Bronchial epithelial cell (primary cell): ENCODE measurements around the gene FNIP2. TPM values are rescaled to one million over a fixed set of nuclear protein-coding genes. Genes with fewer than 3 reads are reported as not detected.
"Not testable (repeated sequence)": the region's sequence is repeated elsewhere in the genome, so short reads cannot be mapped to it uniquely, and the experiment has no call there.

Experiments
- DNase-seq: peaks from one replicate; pipeline ENCODE4 v3.0.0-alpha.2; 2010; ENCODE audit warnings: low read depth
- FAIRE-seq: peaks from 2 replicates; lab custom pipeline; 2011; peaks lifted over from hg19 to GRCh38; lab: Jason Lieb, UNC
- H3K27me3 ChIP-seq: 2 replicates; pipeline ENCODE4 v1.5.1; 2011; ENCODE audit warnings: low read length; ENCODE audit not compliant: control insufficient read depth, insufficient read depth
- H3K36me3 ChIP-seq: 2 replicates; pipeline ENCODE4 v1.5.1; 2011; ENCODE audit warnings: low read length; ENCODE audit not compliant: control insufficient read depth, insufficient read depth
- H3K4me3 ChIP-seq: 2 replicates; pipeline ENCODE4 v1.5.1; 2011; ENCODE audit warnings: mild to moderate bottlenecking, low read depth, low read length, control low read depth
- CTCF ChIP-seq: IDR thresholded peaks from 2 replicates; pipeline ENCODE4 v1.5.1; 2011; ENCODE audit warnings: mild to moderate bottlenecking, moderate library complexity, low read length, control low read depth, inconsistent platforms; ENCODE audit not compliant: insufficient read depth, severe bottlenecking
- total RNA-seq: library from RNA; depleted of rRNA; stranded (reverse); fragments of >200 nt; gene quantifications from 2 replicates; pipeline ENCODE4 v1.2.1, GENCODE V29; 2014

Gene FNIP2
- total RNA-seq, 1 donor from 2014 or later = 16.6 TPM

GRCh38 chr4:158885564-158885963, 116.7 kb downstream of the FNIP2 start:
- H3K27me3 ChIP-seq = no peaks in the 10 kb centered on the region
- DNase-seq = no peak
- H3K36me3 ChIP-seq = no peaks in the 10 kb centered on the region
- H3K4me3 ChIP-seq = no peak overlapping the region
- no peak for TF ChIP-seq CTCF
- peak; percentile 47 for FAIRE-seq

- FAIRE-seq = no peak
- no peak for DNase-seq
- no peak overlapping the region for H3K4me3 ChIP-seq
- H3K36me3 ChIP-seq = no peaks in the 10 kb centered on the region
- TF ChIP-seq CTCF = no peak
- H3K27me3 ChIP-seq = no peaks in the 10 kb centered on the region
These were observed 121.5 kb downstream of the FNIP2 start for GRCh38 chr4:158890294-158890693.

DNA sequence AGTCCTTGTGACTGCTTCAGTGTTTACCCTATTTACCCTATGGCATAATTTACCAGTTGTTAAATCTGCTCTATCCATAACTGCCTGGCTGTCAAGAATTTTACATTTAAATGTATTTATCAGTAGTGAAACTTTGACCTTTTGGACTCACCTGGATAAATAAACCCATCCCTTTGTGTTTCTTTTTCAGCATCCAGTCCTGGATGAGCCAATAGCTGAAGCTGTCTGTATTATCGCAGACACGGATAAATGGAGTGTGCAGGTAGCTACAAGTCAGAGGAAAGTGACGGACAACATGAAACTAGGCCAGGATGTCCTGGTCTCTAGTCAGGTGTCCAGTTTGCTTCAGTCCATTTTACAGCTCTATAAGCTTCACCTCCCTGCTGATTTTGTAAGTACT, 122.4 kb downstream of the FNIP2 start:
- FAIRE-seq = no peak
- Histone ChIP-seq H3K36me3 (no peaks in the 10 kb centered on the region), H3K27me3 (no peaks in the 10 kb centered on the region)

GRCh38 chr4:158894826-158895225, 126.0 kb downstream of the FNIP2 start:
- FAIRE-seq (no peak), DNase-seq (no peak)
- Histone ChIP-seq H3K27me3 (no peaks in the 10 kb centered on the region), H3K4me3 (no peak overlapping the region), H3K36me3 (no peaks in the 10 kb centered on the region)
- no peak for TF ChIP-seq CTCF

More for the DNA sequence above, 122.4 kb downstream of the FNIP2 start:
- TF ChIP-seq CTCF = no peak
- H3K4me3 ChIP-seq = no peak overlapping the region
- DNase-seq = no peak

DNA sequence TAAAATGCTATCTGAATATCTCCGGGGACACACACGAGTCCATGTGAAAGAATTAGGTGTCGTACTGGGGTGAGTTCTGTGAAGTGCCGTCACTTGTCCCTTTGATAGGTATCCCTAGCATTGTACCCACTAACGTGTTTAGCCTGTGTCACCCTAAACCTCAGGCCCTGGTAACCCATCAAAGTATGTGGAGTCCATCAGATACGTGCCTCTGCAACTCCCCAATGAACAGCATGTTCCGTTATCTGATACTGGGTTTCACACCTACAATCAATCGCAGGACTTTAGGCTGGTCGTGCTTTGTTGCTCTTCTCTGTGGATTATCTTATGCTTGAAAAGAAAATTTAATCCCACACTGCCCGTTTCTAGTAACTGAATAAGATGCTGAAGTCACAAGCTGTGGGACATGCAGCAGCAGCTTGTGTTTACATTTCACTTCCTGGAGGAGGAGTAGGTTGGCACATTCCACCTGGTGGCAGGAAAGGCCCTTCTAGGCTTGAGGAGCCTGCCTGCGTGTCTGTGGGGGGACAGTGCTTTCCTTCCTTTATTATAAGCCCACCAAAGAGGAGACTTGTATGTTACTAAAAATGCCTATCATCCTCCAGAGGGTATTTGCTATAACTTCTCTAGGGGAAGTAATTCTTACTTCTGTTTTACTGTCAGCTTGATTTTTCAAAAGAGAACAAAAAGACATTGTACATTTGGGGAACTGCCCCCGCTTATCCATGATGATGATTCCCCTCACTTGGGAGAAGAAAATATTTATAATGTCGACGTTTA, 127.2 kb downstream of the FNIP2 start:
- no peaks in the 10 kb centered on the region for H3K27me3 ChIP-seq
- no peak for FAIRE-seq
- peak; percentile 59 for TF ChIP-seq CTCF
- peak; percentile 53 for DNase-seq
- H3K4me3 ChIP-seq = no peak overlapping the region
- H3K36me3 ChIP-seq = no peaks in the 10 kb centered on the region

DNA sequence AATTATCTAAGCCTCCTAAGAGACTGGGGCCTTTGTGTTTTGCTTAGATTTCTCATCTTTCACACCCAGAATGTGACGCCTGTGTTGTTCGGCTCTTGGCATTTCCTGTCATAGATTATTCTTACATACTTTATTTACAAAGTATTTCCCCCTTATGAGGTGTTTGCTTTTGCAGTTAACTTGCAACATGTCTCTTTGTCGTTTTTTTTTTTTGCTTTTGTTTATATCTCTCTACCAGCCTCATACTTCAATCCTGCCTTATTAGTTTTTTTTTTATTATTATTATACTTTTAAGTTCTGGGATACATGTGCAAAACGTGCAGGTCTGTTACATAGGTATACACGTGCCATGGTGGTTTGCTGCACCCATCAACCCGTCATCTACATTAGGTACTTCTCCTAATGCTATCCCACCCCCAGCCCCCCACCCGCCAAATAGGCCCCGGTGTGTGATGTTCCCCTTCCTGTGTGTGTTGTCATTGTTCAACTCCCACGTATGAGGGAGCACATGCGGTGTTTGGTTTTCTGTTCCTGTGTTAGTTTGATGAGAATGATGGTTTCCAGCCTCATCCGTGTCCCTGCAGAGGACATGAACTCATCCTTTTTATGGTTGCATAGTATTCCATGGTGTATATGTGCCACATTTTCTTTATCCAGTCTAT, 127.9 kb downstream of the FNIP2 start:
- FAIRE-seq, H3K4me3 ChIP-seq, H3K36me3 ChIP-seq, H3K27me3 ChIP-seq: not testable (repeated sequence)
- DNase-seq = peak; percentile 45

GRCh38 chr4:158900408-158900807, 131.6 kb downstream of the FNIP2 start:
- DNase-seq, H3K27me3 ChIP-seq, H3K36me3 ChIP-seq, H3K4me3 ChIP-seq, FAIRE-seq: not testable (repeated sequence)
